Measurements from ENCODE around the gene PLPP1. TPM values are rescaled to one million over a fixed set of nuclear protein-coding genes. Genes with fewer than 3 reads are reported as not detected.

The PLPP1 gene
- total RNA-seq, 4 donors from 2014 or later: 73.1 to 116 (median 89.6) TPM

GRCh38 chr5:55481293-55481855 lies 53.4 kb downstream of the PLPP1 start:
- intact Hi-C loops (cut with DNase I; ENCODE audit: low total_unique reads): no loop called here
- TF ChIP-seq CTCF (IDR thresholded peaks at IDR 0.05): no peak
- no peak for TF ChIP-seq POLR2A (IDR thresholded peaks at IDR 0.05)
- 85 to 86% methylated on average over 3 of the region's 3 CpGs for WGBS, 2 donors
- DNase-seq (ENCODE audit: low spot score in 2 of 2): no peak
- no peak overlapping the region for H3K4me3 ChIP-seq (ENCODE audit: low read depth, poor library complexity, severe bottlenecking)

- intact Hi-C loops (cut with DNase I; ENCODE audit: low total_unique reads): no loop called here
- WGBS, 2 donors: 88 to 91% methylated on average over 3 of the region's 3 CpGs
- no peak for DNase-seq (ENCODE audit: low spot score in 2 of 2)
- no peak overlapping the region for H3K4me3 ChIP-seq (ENCODE audit: low read depth, poor library complexity, severe bottlenecking)
- no peak for TF ChIP-seq CTCF (IDR thresholded peaks at IDR 0.05)
- TF ChIP-seq POLR2A (IDR thresholded peaks at IDR 0.05): no peak
Observed at GRCh38 chr5:55480781-55481180, 54.0 kb downstream of the PLPP1 start.

- WGBS, 2 donors: 92 to 100% methylated on average over 1 of the region's 1 CpG
- no peak for TF ChIP-seq CTCF (IDR thresholded peaks at IDR 0.05)
- TF ChIP-seq POLR2A (IDR thresholded peaks at IDR 0.05): no peak
- no peak overlapping the region for H3K4me3 ChIP-seq (ENCODE audit: low read depth, poor library complexity, severe bottlenecking)
- intact Hi-C loops (cut with DNase I; ENCODE audit: low total_unique reads): no loop called here
- no peak for DNase-seq (ENCODE audit: low spot score in 2 of 2)
Observed at GRCh38 chr5:55472642-55473041, 62.1 kb downstream of the PLPP1 start.

- no peak for DNase-seq (ENCODE audit: low spot score in 2 of 2)
- intact Hi-C loops (cut with DNase I; ENCODE audit: low total_unique reads): no loop called here
- H3K4me3 ChIP-seq (ENCODE audit: low read depth, poor library complexity, severe bottlenecking): no peak overlapping the region
- WGBS, 2 donors: 92 to 100% methylated on average over 1 of the region's 1 CpG
- no peak for TF ChIP-seq POLR2A (IDR thresholded peaks at IDR 0.05)
- no peak for TF ChIP-seq CTCF (IDR thresholded peaks at IDR 0.05)
Observed at GRCh38 chr5:55471468-55471867, 63.3 kb downstream of the PLPP1 start.

- WGBS, 2 donors: 87 to 90% methylated on average over 1 of the region's 1 CpG
- H3K4me3 ChIP-seq (ENCODE audit: low read depth, poor library complexity, severe bottlenecking): no peak overlapping the region
- no peak for DNase-seq (ENCODE audit: low spot score in 2 of 2)
- intact Hi-C loops (cut with DNase I; ENCODE audit: low total_unique reads): no loop called here
- TF ChIP-seq CTCF (IDR thresholded peaks at IDR 0.05) (no peak), POLR2A (IDR thresholded peaks at IDR 0.05) (no peak)
Observed at GRCh38 chr5:55470282-55470681, 64.5 kb downstream of the PLPP1 start.

GRCh38 chr5:55469839-55470238 lies 64.9 kb downstream of the PLPP1 start:
- no peak for TF ChIP-seq CTCF (IDR thresholded peaks at IDR 0.05)
- no peak for TF ChIP-seq POLR2A (IDR thresholded peaks at IDR 0.05)
- intact Hi-C loops (cut with DNase I; ENCODE audit: low total_unique reads): no loop called here
- no peak overlapping the region for H3K4me3 ChIP-seq (ENCODE audit: low read depth, poor library complexity, severe bottlenecking)
- DNase-seq (ENCODE audit: low spot score in 2 of 2): no peak
